Measurements from ENCODE around the gene DOCK3.

The DOCK3 gene

GRCh38 chr3:51002495-51002894, 327.8 kb downstream of the DOCK3 start:
- DNase-seq (ENCODE audit: low read depth) = no peak
- no peak for TF ChIP-seq CTCF (IDR thresholded peaks at IDR 0.05; ENCODE audit: insufficient read depth, low read depth, low read length, missing control alignments)
- no peak overlapping the region for H3K4me3 ChIP-seq (ENCODE audit: low read depth, low read length)

GRCh38 chr3:51004235-51004634, 329.5 kb downstream of the DOCK3 start:
- DNase-seq (ENCODE audit: low read depth) = no peak
- no peak overlapping the region for H3K4me3 ChIP-seq (ENCODE audit: low read depth, low read length)
- no peak for TF ChIP-seq CTCF (IDR thresholded peaks at IDR 0.05; ENCODE audit: insufficient read depth, low read depth, low read length, missing control alignments)

- DNase-seq (ENCODE audit: low read depth) = no peak
These were observed 349.4 kb downstream of the DOCK3 start for GRCh38 chr3:51024121-51024520.

DNA sequence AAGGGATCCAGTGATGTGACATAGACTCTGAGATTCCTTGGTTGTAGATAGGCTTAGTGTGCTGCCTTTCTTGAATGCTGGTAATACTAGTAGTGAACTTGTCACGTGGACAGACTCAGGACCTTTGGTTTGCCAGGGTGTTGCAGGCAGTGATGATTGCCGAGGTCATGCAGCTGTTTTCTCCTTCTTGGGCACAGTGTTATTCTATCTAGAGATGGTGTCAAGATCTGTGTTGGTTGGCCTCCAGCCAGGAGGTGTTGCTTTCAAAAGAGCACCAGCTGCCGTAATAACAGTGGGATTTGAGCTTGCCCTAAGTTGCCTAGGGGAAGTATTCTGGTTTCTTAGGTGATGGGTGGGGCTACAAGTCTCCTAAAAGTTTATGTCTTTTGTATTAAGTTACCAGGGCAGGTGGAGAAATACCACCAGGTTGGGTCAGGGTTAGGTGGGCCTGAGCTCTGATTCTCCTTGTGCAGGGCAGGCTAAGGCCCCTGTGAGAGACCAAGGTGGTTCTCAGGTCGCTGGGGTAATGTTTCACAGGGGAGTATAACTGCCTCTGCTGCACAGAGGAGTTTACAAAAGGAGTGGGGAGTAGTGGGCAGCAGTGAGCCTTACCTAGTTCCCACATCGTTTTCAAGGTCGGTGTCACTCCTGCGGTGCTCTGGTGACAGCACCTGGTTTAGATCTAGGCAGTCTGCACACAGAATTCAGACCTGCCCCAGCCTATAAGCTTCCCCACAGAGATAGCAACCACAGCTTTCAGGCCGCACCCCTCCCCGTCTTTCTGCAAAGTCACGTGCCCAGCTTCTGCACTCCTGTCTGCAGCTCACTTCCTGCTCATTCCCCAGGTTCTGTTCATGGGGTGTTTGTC, 350.3 kb downstream of the DOCK3 start:
- peak; percentile 45 for DNase-seq (ENCODE audit: low read depth)
- no peak for TF ChIP-seq CTCF (IDR thresholded peaks at IDR 0.05; ENCODE audit: insufficient read depth, low read depth, low read length, missing control alignments)
- no peak overlapping the region for H3K4me3 ChIP-seq (ENCODE audit: low read depth, low read length)

More at GRCh38 chr3:51024121-51024520, 349.4 kb downstream of the DOCK3 start:
- H3K4me3 ChIP-seq (ENCODE audit: low read depth, low read length) = no peak overlapping the region
- TF ChIP-seq CTCF (IDR thresholded peaks at IDR 0.05; ENCODE audit: insufficient read depth, low read depth, low read length, missing control alignments) = no peak

DNA sequence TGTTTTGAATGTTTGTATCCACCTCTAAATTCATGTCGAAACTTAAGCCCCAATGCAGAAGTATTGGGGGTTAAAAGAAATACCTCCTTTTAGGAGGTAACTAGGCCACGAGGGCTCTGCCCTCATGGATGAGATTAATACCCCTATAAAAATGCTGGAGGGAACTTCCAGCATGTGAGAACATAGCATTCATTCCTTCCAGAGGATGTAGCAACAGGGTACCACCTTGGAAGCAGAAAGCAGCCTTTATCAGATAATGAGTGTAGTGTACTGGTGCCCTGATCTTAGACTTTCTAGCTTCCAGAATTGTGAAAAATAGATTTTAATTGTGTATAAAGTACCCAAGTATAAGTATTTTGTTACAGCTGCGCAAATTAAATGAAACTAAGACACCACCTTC, 356.9 kb downstream of the DOCK3 start:
- H3K4me3 ChIP-seq (ENCODE audit: low read depth, low read length) = no peak overlapping the region
- no peak for DNase-seq (ENCODE audit: low read depth)
- TF ChIP-seq CTCF (IDR thresholded peaks at IDR 0.05; ENCODE audit: insufficient read depth, low read depth, low read length, missing control alignments) = no peak

DNA sequence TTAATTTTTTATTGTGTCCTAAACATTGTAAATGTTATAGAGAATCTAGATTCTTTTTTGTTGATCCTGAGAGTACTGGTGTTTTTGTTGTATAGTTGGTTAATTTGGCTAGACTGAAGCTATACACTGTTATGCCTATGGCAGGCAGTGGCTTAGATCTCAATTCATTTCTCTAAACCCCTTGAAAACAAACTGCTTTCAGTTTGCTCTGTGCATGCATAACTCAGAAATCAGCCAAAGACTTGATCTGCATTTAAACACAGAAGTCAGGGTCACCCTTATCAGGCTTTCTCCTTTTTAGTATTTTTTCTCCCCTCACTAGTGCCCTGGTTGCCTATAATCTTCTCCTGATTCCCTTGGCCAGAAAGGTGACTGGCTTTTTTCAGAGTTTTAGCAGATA, 360.9 kb downstream of the DOCK3 start:
- H3K4me3 ChIP-seq (ENCODE audit: low read depth, low read length) = no peak overlapping the region
- DNase-seq (ENCODE audit: low read depth) = no peak
- TF ChIP-seq CTCF (IDR thresholded peaks at IDR 0.05; ENCODE audit: insufficient read depth, low read depth, low read length, missing control alignments) = no peak

- no peak for DNase-seq (ENCODE audit: low read depth)
- no peak for TF ChIP-seq CTCF (IDR thresholded peaks at IDR 0.05; ENCODE audit: insufficient read depth, low read depth, low read length, missing control alignments)
- no peak overlapping the region for H3K4me3 ChIP-seq (ENCODE audit: low read depth, low read length)
These were observed 370.3 kb downstream of the DOCK3 start for GRCh38 chr3:51044982-51045381.
